Measurements from ENCODE around the gene PARN. TPM values are rescaled to one million over a fixed set of nuclear protein-coding genes. Genes with fewer than 3 reads are reported as not detected.
A peak's percentile ranks its signal among the peaks of the same experiment; 100 is the strongest.

The PARN gene
- total RNA-seq, 2 donors from 2014 or later = 22.4 to 51.2 TPM

DNA sequence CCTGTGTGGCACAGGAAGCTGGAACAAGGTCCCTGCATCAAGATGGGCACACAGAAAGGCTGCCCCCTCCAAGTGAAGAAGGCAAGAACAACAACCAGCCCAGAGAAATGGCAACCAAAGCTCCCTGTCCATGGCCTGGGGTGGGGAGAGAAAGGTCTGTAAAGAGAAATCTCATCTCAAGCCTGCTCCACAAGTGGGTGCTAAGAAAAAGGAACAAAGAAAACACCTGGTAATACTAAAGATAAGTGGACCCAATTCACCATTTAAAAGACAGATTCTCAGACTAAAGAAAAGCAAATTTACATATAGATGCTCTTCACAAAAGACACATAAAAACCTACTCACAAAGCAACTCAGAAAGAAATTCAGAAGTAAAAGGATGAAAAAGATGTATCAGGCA lies 107.4 kb downstream of the PARN start:
- no peaks in the 10 kb centered on the region for H3K36me3 ChIP-seq
- intact Hi-C loops (cut with DNase I) = loop anchor here (10.0 kb wide), 1 partner anchor 128 kb away; no protein-coding TSS in a partner anchor
- DNase-seq (ENCODE audit: low spot score) = no peak
- no peak overlapping the region for H3K4me3 ChIP-seq
- no peak for TF ChIP-seq POLR2A (IDR thresholded peaks at IDR 0.05)
- TF ChIP-seq POLR2AphosphoS5 (IDR thresholded peaks at IDR 0.05) = no peak
- TF ChIP-seq, protein P1, sequence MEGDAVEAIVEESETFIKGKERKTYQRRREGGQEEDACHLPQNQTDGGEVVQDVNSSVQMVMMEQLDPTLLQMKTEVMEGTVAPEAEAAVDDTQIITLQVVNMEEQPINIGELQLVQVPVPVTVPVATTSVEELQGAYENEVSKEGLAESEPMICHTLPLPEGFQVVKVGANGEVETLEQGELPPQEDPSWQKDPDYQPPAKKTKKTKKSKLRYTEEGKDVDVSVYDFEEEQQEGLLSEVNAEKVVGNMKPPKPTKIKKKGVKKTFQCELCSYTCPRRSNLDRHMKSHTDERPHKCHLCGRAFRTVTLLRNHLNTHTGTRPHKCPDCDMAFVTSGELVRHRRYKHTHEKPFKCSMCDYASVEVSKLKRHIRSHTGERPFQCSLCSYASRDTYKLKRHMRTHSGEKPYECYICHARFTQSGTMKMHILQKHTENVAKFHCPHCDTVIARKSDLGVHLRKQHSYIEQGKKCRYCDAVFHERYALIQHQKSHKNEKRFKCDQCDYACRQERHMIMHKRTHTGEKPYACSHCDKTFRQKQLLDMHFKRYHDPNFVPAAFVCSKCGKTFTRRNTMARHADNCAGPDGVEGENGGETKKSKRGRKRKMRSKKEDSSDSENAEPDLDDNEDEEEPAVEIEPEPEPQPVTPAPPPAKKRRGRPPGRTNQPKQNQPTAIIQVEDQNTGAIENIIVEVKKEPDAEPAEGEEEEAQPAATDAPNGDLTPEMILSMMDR (IDR thresholded peaks at IDR 0.05) = no peak
- no peaks in the 10 kb centered on the region for H3K9me3 ChIP-seq
- no peaks in the 10 kb centered on the region for H3K27me3 ChIP-seq (replicated peaks; ENCODE audit: insufficient read depth)
- no peak overlapping the region for H3K27ac ChIP-seq
- H3K4me1 ChIP-seq (replicated peaks) = peaks cover 3% of the 10 kb centered on the region

DNA sequence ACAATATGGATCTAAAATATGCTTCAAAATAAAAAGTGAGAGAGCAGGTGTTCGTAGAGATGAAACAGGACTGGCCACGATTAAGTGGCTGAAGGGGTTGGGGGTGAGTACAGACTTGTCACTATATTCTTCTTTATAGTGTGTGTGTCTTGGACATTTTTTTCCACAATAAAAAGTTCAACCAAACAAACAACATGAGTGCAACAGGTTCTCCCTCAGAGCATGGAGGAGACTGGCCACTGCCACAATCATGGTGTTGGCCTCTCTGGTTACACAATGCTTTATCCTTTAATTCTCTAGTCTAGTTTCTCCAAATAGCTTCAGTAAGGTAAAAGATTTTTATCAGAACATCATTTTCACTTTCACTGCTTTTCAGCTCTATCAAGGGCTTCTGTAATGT lies 109.3 kb downstream of the PARN start:
- H3K9me3 ChIP-seq = no peaks in the 10 kb centered on the region
- intact Hi-C loops (cut with DNase I) = loop anchor here (10.0 kb wide), 1 partner anchor 126 kb away; no protein-coding TSS in a partner anchor
- H3K4me3 ChIP-seq = no peak overlapping the region
- TF ChIP-seq, protein P1 (IDR thresholded peaks at IDR 0.05) = no peak
- TF ChIP-seq POLR2A (IDR thresholded peaks at IDR 0.05) (no peak), POLR2AphosphoS5 (IDR thresholded peaks at IDR 0.05) (peak; percentile 46)
- H3K36me3 ChIP-seq = no peaks in the 10 kb centered on the region
- H3K27me3 ChIP-seq (replicated peaks; ENCODE audit: insufficient read depth) = no peaks in the 10 kb centered on the region
- WGBS = 43% methylated on average over 2 of the region's 2 CpGs
- DNase-seq (ENCODE audit: low spot score) = no peak
- H3K4me1 ChIP-seq (replicated peaks) = no peaks in the 10 kb centered on the region
- peak overlapping the region in 1 of 2 donors; percentile 56 for H3K27ac ChIP-seq

- Histone ChIP-seq H3K9me3 (no peaks in the 10 kb centered on the region), H3K27me3 (replicated peaks; ENCODE audit: insufficient read depth) (no peaks in the 10 kb centered on the region), H3K4me1 (replicated peaks) (peaks cover 2% of the 10 kb centered on the region), H3K27ac (no peak overlapping the region), H3K4me3 (no peak overlapping the region), H3K36me3 (no peaks in the 10 kb centered on the region)
- TF ChIP-seq POLR2AphosphoS5 (IDR thresholded peaks at IDR 0.05) (no peak), POLR2A (IDR thresholded peaks at IDR 0.05) (no peak)
- TF ChIP-seq, protein P1 (IDR thresholded peaks at IDR 0.05) = no peak
- no peak for DNase-seq (ENCODE audit: low spot score)
- WGBS = 88% methylated on average over 3 of the region's 3 CpGs
- intact Hi-C loops (cut with DNase I) = no loop called here
Observed at GRCh38 chr16:14514967-14515366, 115.1 kb downstream of the PARN start.

- peak; percentile 82 for DNase-seq (ENCODE audit: low spot score)
- intact Hi-C loops (cut with DNase I) = no loop called here
- 61% methylated on average over 10 of the region's 10 CpGs for WGBS
- no peaks in the 10 kb centered on the region for H3K27me3 ChIP-seq (replicated peaks; ENCODE audit: insufficient read depth)
- H3K4me3 ChIP-seq = no peak overlapping the region
- TF ChIP-seq, protein P1 (IDR thresholded peaks at IDR 0.05) = no peak
- TF ChIP-seq POLR2A (IDR thresholded peaks at IDR 0.05) (no peak), POLR2AphosphoS5 (IDR thresholded peaks at IDR 0.05) (peak; percentile 80)
- no peaks in the 10 kb centered on the region for H3K9me3 ChIP-seq
- no peaks in the 10 kb centered on the region for H3K36me3 ChIP-seq
- peaks cover 2% of the 10 kb centered on the region for H3K4me1 ChIP-seq (replicated peaks)
- peak overlapping the region; percentile 44 to 63 for H3K27ac ChIP-seq
Observed at GRCh38 chr16:14513389-14514107, 116.5 kb downstream of the PARN start.

- Histone ChIP-seq H3K36me3 (no peaks in the 10 kb centered on the region), H3K27ac (no peak overlapping the region), H3K27me3 (replicated peaks; ENCODE audit: insufficient read depth) (no peaks in the 10 kb centered on the region), H3K9me3 (no peaks in the 10 kb centered on the region), H3K4me3 (no peak overlapping the region), H3K4me1 (replicated peaks) (peaks cover 2% of the 10 kb centered on the region)
- TF ChIP-seq POLR2A (IDR thresholded peaks at IDR 0.05) = no peak
- TF ChIP-seq, protein P1 (IDR thresholded peaks at IDR 0.05) = no peak
- no peak for TF ChIP-seq POLR2AphosphoS5 (IDR thresholded peaks at IDR 0.05)
- DNase-seq (ENCODE audit: low spot score) = no peak
- intact Hi-C loops (cut with DNase I) = no loop called here
- WGBS = 97% methylated on average over 1 of the region's 1 CpG
Observed at GRCh38 chr16:14511800-14512135, 118.3 kb downstream of the PARN start.

Data from prostate gland (tissue), 2 donors.